NCI-H748 (cell line): ENCODE measurements around the gene RBM42.
"Not testable (repeated sequence)": the region's sequence is repeated elsewhere in the genome, so short reads cannot be mapped to it uniquely, and the experiment has no call there.

Experiments used
- DNase-seq: peaks from one replicate; lab custom pipeline; 2025; ENCODE audit not compliant: unreplicated experiment; lab: John Stamatoyannopoulos, UW

The RBM42 gene

DNA sequence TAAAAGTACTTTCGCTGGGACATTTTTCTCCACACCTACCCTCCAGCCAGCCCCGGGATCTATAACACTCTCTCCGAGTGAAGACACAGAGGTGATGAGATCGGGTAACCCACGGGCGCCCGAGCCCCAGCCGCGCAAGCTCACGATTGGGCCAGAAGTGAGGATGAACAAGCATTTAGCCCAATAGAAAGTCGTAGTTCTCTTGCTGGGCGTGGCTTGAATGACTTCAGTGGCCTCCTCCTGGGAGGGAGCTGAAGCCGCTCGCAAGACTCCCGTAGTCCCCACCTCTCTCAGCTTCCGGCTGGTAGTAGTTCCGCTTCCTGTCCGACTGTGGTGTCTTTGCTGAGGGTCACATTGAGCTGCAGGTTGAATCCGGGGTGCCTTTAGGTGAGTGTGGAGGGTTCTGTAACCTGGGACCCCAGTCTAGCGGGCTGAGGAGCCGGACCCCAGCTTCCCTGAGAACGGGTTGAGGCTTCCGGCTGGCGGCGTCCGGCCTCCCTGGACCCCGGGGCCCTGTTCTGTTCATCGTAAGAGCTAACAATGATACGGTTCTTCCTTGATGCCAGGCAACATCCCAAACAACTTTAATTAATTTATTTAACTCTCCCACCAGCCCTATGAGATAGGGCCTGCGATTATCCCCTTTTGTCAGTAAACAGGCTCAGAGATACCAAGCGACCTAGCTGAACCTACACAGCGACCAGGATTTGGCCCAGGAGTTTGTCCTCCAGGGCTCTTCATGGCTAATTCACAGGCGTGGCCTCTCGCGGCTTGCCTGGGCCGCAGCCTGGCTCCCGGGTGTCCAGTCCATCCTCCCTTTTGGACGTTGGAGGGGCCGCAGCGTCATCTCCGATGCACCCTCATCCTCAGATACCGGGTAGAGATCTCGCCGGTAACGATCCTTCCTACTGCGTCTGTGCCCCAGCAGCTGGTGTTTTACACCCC, 19.5 kb downstream of the RBM42 start, which contains the start of gene COX6B1:
COX6B1 (plus strand) TSS at position 307 of the 945 bp plus-strand sequence. CDS start 2,921 bp downstream, outside the sequence.
- DNase-seq = peak; percentile 100

GRCh38 chr19:35650581-35650980, 21.7 kb downstream of the RBM42 start:
- DNase-seq = no peak

DNA sequence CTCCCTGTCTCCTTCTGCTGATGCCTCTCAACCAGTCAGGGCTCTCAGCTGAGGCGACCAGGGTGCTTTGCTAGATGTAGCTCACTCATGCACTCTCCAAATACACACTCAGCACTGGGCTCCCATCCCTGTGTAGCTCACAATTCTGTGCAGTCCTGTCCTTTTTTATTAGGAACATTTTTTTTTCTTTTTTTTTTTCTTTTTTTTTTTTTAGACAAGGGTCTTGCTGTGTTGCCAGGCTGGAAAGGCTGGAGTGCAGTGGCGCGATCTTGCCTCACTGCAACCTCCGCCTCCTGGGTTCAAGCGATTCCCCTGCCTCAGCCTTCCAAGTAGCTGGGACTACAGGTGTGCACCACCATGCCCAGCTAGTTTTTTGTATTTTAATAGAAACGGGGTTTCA, 26.0 kb downstream of the RBM42 start:
- DNase-seq = not testable (repeated sequence)

DNA sequence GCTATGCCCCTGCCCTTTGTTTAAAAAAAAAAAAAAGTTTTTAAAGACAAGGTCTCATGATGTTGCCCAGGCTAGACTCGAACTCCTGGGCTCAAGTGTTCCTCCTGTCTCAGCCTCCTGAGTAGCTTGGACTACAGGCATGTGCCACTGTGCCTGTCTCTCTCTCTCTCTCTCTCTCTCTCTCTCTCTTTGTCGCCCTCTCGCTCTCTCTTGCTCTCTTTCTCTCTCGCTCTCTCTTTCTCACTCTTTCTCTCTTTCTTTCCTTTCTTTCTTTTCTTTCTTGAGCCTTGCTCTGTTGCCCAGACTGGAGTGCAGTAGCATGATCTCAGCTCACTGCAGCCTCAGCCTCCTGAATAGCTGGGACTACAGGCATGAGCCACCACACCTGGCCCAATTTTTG, 26.8 kb downstream of the RBM42 start:
- DNase-seq = no peak

- DNase-seq = no peak
Measured at GRCh38 chr19:35656700-35657099, 27.9 kb downstream of the RBM42 start.

- DNase-seq = no peak
Measured at GRCh38 chr19:35657904-35658700, 29.3 kb downstream of the RBM42 start.

DNA sequence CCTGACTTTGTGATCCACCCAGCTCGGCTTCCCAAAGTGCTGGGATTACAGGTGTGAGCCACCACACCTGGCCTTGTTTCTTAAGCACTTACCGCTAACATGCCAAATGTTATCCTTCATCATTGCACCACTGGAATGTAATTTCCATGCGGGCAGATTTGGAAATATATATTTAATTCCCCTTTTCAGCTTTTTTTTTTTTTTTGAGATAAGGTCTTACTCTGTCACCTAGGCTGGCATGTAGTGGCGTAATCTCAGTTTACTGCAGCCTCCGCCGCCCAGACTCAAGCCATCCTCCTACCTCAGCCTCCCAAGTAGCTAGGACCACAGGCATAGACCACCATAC, 33.1 kb downstream of the RBM42 start:
- DNase-seq = no peak

DNA sequence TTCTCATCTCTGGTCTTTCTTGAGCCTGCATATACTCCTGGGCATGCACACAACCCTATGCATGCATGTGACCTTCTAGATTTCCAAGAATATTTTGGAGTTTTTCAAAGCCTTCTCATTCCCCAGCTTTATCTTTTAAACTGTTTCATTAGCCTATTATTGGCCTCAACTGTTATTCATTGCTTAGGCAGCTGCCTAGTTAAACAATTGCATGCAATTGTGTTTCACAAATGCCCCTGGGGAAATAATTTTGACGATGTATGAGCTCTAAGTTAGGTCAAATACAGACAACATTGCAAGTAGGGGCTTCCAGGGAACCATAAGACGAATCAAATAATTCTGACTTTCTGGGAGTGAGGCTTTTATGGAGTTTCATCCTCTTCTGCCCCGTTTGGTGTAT, 35.1 kb downstream of the RBM42 start:
- DNase-seq = no peak

GRCh38 chr19:35665157-35665556, 36.3 kb downstream of the RBM42 start:
- DNase-seq = no peak

DNA sequence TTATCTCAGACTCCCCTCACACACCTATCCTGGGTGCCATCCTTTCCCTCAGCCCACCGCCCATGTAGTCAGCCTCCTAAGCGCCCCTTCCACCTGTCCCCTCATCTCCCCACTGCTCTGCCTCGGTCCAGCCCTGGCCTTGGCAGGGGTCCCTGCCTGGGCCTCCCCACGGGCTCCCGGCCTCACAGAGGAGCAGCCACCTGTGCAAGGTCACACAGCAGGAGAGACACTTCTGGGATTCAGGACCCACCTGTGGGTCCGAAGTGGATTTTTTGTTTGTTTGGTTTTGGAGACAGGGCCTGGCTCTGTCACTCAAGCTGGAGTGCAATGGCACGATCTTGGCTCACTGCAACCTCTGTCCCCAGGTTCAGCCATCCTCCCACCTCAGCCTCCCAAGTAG, 36.8 kb downstream of the RBM42 start:
- DNase-seq = no peak

DNA sequence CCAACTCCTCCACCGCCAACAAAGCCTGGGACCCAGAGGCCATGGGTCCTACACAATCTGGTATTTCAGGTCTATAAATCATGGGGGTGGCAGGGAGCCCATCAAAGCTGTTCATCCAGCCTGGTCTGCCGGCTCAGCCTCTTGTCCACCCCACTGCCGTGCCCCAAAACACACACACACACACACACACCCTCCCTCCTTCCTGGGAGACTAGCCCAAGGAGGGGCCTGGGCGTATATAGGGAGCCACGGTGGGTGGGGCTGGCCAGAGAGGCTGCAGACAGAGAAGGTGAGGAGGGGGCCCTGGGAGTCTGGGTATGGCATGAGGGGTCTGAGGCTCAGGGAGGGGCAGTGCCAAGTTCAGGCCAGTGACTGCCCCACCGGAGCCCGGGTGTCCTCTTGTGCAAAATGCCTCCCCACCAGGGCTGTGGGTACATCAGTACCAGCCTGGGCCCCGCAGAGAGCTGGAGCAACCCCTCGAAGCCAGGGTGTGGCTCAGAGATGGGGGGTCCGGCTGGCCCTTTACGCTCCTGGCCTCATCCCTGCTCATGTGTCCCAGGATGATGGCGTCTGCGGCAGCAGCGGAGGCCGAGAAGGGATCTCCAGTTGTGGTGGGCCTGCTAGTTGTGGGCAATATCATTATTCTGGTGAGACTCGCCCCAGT, 37.5 kb downstream of the RBM42 start, which contains the start of gene UPK1A:
UPK1A (plus strand) TSS at position 267 of the 663 bp plus-strand sequence; CDS start at position 563, 296 bp downstream.
- no peak for DNase-seq

- no peak for DNase-seq
Measured at GRCh38 chr19:35669566-35669965, 40.7 kb downstream of the RBM42 start.

- DNase-seq = no peak
Measured at GRCh38 chr19:35669974-35670373, 41.1 kb downstream of the RBM42 start.

DNA sequence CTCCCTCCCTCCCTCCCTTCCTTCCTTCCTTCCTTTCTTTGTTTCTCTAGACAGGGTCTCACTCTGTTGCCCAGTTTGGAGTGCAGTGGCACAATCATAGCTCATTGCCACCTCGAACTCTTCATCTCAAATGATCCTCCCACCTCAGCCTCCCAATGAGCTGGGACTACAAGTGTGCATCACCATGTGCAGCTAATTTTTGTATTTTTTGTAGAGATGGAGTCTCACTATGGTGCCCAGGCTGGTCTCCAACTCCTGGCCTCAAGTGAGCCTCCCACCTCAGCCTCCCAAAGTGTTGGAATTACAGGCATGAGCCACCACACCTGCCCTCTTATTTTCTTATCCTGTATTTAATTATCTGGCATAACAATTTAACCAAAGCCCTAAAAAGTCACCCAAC, 41.9 kb downstream of the RBM42 start:
- DNase-seq = no peak

- peak; percentile 18 for DNase-seq
Measured at GRCh38 chr19:35671818-35672217, 43.0 kb downstream of the RBM42 start.

- DNase-seq = peak; percentile 84
Measured at GRCh38 chr19:35673121-35673804, 44.4 kb downstream of the RBM42 start.

DNA sequence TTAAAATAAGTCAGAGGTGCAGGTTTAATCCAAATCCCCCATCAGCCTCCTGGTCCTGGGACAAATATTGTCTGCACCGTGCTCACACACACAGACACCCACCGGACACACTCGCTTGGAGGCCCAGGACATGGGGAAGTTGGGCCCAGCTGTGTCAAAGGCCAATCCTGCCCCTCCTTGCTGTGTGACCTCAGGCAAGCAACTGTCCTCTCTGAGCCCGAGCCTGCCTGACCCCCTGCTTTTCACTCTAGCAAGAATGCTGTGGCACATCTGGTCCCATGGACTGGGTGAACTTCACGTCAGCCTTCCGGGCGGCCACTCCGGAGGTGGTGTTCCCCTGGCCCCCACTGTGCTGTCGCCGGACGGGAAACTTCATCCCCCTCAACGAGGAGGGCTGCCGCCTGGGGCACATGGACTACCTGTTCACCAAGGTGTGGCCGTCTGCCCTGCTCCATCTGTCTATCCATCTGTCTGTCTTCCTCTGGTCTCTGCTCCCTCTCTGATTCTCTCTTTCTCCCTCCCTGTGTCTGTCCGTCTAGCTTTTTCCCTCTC, 46.8 kb downstream of the RBM42 start:
- no peak for DNase-seq
